ENCODE results near the gene GNS. TPM values are rescaled to one million over a fixed set of nuclear protein-coding genes. Genes with fewer than 3 reads are reported as not detected.

Gene GNS
- total RNA-seq, 4 donors from 2014 or later, result 131 to 204 (median 172) TPM

GRCh38 chr12:64753427-64753826, 5.8 kb downstream of the GNS start:
- ATAC-seq (ENCODE audit: low FRiP score) (no peak), DNase-seq (ENCODE audit: low spot score) (no peak)
- TF ChIP-seq CTCF (IDR thresholded peaks at IDR 0.05), result no peak

GRCh38 chr12:64752833-64753238, 6.4 kb downstream of the GNS start:
- no peak for TF ChIP-seq CTCF (IDR thresholded peaks at IDR 0.05)
- DNase-seq (ENCODE audit: low spot score), result no peak
- no peak for ATAC-seq (ENCODE audit: low FRiP score)

GRCh38 chr12:64752032-64752431, 7.2 kb downstream of the GNS start:
- no peak for ATAC-seq (ENCODE audit: low FRiP score)
- TF ChIP-seq CTCF (IDR thresholded peaks at IDR 0.05), result no peak
- no peak for DNase-seq (ENCODE audit: low spot score)

- ATAC-seq (ENCODE audit: low FRiP score) (no peak), DNase-seq (ENCODE audit: low spot score) (no peak)
- no peak for TF ChIP-seq CTCF (IDR thresholded peaks at IDR 0.05)
Measured at GRCh38 chr12:64749461-64750200, 9.6 kb downstream of the GNS start.

- DNase-seq (ENCODE audit: low spot score) (no peak), ATAC-seq (ENCODE audit: low FRiP score) (no peak)
- no peak for TF ChIP-seq CTCF (IDR thresholded peaks at IDR 0.05)
Measured at GRCh38 chr12:64747695-64748094, 11.5 kb downstream of the GNS start.

GRCh38 chr12:64746663-64747062, 12.5 kb downstream of the GNS start:
- no peak for ATAC-seq (ENCODE audit: low FRiP score)
- no peak for TF ChIP-seq CTCF (IDR thresholded peaks at IDR 0.05)
- no peak for DNase-seq (ENCODE audit: low spot score)

GRCh38 chr12:64745980-64746379, 13.2 kb downstream of the GNS start:
- DNase-seq (ENCODE audit: low spot score), result no peak
- no peak for TF ChIP-seq CTCF (IDR thresholded peaks at IDR 0.05)
- no peak for ATAC-seq (ENCODE audit: low FRiP score)

All from omental fat pad (tissue), 4 donors.